K562 (cell line): Measurements from ENCODE around the gene EIF4G2. TPM values are rescaled to one million over a fixed set of nuclear protein-coding genes. Genes with fewer than 3 reads are reported as not detected.

Source experiments
- ATF2 ChIP-seq: sonication (generic); formaldehyde crosslinking; IDR thresholded peaks from 2 replicates; pipeline ENCODE4 v1.8.1; 2022; ENCODE audit warnings: missing genetic modification reagents
- BACH1 ChIP-seq: fragments of 200-800 bp; sonication (Bioruptor generic); IDR thresholded peaks from 2 replicates; pipeline ENCODE4 v1.6.1; 2016; ENCODE audit warnings: missing genetic modification characterization, missing compliant biosample characterization
- BDP1 ChIP-seq: IDR thresholded peaks from 3 replicates; pipeline ENCODE4 v1.6.1; 2011; ENCODE audit not compliant: insufficient read length, insufficient read depth
- CBFA2T3 ChIP-seq: fragments of 450-650 bp; IDR thresholded peaks from 2 replicates; pipeline ENCODE4 v1.6.1; 2017
- FOXJ3 ChIP-seq: sonication (generic); formaldehyde crosslinking; IDR thresholded peaks from 2 replicates; pipeline ENCODE4 v1.4.0; 2020; ENCODE audit warnings: mild to moderate bottlenecking, missing genetic modification reagents
- HDAC3 ChIP-seq: fragments of 450-650 bp; IDR thresholded peaks from 2 replicates; pipeline ENCODE4 v1.6.1; 2018; ENCODE audit warnings: borderline replicate concordance, mild to moderate bottlenecking, moderate library complexity; ENCODE audit not compliant: partially characterized antibody
- HMG20A ChIP-seq: fragments of 450-650 bp; formaldehyde crosslinking; conservative IDR thresholded peaks from 2 replicates; pipeline ENCODE4 v1.4.0; 2020; ENCODE audit warnings: mild to moderate bottlenecking, mixed read lengths
- KDM2B ChIP-seq: fragments of 250-450 bp; sonication (Bioruptor Pico); IDR thresholded peaks from 2 replicates; pipeline ENCODE4 v1.8.0; 2021; ENCODE audit warnings: mild to moderate bottlenecking, moderate library complexity
- KDM5B ChIP-seq: fragments of 200-600 bp; sonication (generic); IDR thresholded peaks from 2 replicates; pipeline ENCODE4 v1.6.1; 2012; ENCODE audit warnings: low read depth, mild to moderate bottlenecking, moderate library complexity, low read length, control low read depth, inconsistent platforms; ENCODE audit not compliant: insufficient replicate concordance
- MXI1 ChIP-seq: IDR thresholded peaks from 2 replicates; pipeline ENCODE4 v1.6.1; 2011; ENCODE audit warnings: low read depth, mild to moderate bottlenecking, improper control_type of control experiment, low read length
- MYNN ChIP-seq, 2 experiments: sonication (generic); formaldehyde crosslinking in 1 of 2; IDR thresholded peaks; 2 replicates each; pipeline versions ENCODE4 v1.5.0 to v1.6.1; 2016 to 2020; ENCODE audit warnings: antibody characterized with exemption in 1 of 2, missing genetic modification reagents in 1 of 2
- POLR2A ChIP-seq: fragments of 450-650 bp; conservative IDR thresholded peaks from 2 replicates; pipeline ENCODE4 v1.6.1; 2016
- POLR2B ChIP-seq: fragments of 450-650 bp; IDR thresholded peaks from 2 replicates; pipeline ENCODE4 v1.6.1; 2018; ENCODE audit warnings: low read depth; ENCODE audit not compliant: partially characterized antibody
- POLR3G ChIP-seq: IDR thresholded peaks from 2 replicates; pipeline ENCODE4 v1.6.1; 2011; ENCODE audit not compliant: insufficient read length, insufficient replicate concordance; ENCODE audit errors: extremely low read depth
- RBM22 ChIP-seq: fragments of 200-400 bp; formaldehyde crosslinking; IDR thresholded peaks from 2 replicates; pipeline ENCODE4 v1.6.1; 2018; ENCODE audit warnings: low read length, low read depth; ENCODE audit not compliant: poor library complexity, severe bottlenecking
- RBM34 ChIP-seq: fragments of 200-400 bp; formaldehyde crosslinking; IDR thresholded peaks from 2 replicates; pipeline ENCODE4 v1.6.1; 2018; ENCODE audit warnings: low read length, borderline replicate concordance; ENCODE audit not compliant: insufficient read depth
- RFX1 ChIP-seq: fragments of 450-650 bp; IDR thresholded peaks from 2 replicates; pipeline ENCODE4 v1.6.1; 2016; ENCODE audit warnings: mild to moderate bottlenecking, moderate library complexity
- RFX5 ChIP-seq: IDR thresholded peaks from 2 replicates; pipeline ENCODE4 v1.6.1; 2011; ENCODE audit warnings: low read depth, mild to moderate bottlenecking, improper control_type of control experiment, low read length
- SRSF1 ChIP-seq: fragments of 200-400 bp; formaldehyde crosslinking; IDR thresholded peaks from 2 replicates; pipeline ENCODE4 v1.6.1; 2017; ENCODE audit warnings: mild to moderate bottlenecking, low read depth, low read length, moderate library complexity
- TBL1XR1 ChIP-seq, 2 experiments: IDR thresholded peaks; 2 replicates each; pipeline ENCODE4 v1.6.1; 2012; ENCODE audit warnings: improper control_type of control experiment in 2 of 2, low read length in 2 of 2, mild to moderate bottlenecking in 1 of 2
- USF2 ChIP-seq: sonication (generic); formaldehyde crosslinking; IDR thresholded peaks from 2 replicates; pipeline ENCODE4 v1.5.0; 2020; ENCODE audit warnings: missing genetic modification reagents
- ZBED1 ChIP-seq: IDR thresholded peaks from 2 replicates; pipeline ENCODE4 v1.6.1; 2014
- ZNF133 ChIP-seq: fragments of 250-450 bp; sonication (Bioruptor Pico); IDR thresholded peaks from 2 replicates; pipeline ENCODE4 v1.4.0; 2020; ENCODE audit warnings: mild to moderate bottlenecking
- ZNF175 ChIP-seq: fragments of 200-800 bp; sonication (Bioruptor generic); IDR thresholded peaks from 2 replicates; pipeline ENCODE4 v1.6.1; 2016; ENCODE audit warnings: low read depth, mild to moderate bottlenecking, missing genetic modification characterization, missing compliant biosample characterization
- ZNF212 ChIP-seq: fragments of 450-650 bp; formaldehyde crosslinking; IDR thresholded peaks from 2 replicates; pipeline ENCODE4 v1.4.0; 2020; ENCODE audit warnings: mild to moderate bottlenecking
- ZNF75A ChIP-seq: fragments of 450-650 bp; formaldehyde crosslinking; IDR thresholded peaks from 2 replicates; pipeline ENCODE4 v1.4.0; 2020; ENCODE audit warnings: mild to moderate bottlenecking
- ZNF764 ChIP-seq: fragments of 250-450 bp; sonication (Bioruptor Pico); IDR thresholded peaks from 2 replicates; pipeline ENCODE4 v1.4.0; 2020; ENCODE audit warnings: low read depth, mild to moderate bottlenecking, moderate library complexity
- ZNF766 ChIP-seq: fragments of 200-800 bp; sonication (Bioruptor generic); conservative IDR thresholded peaks from 2 replicates; pipeline ENCODE4 v1.6.1; 2016; ENCODE audit warnings: missing genetic modification characterization, missing compliant biosample characterization
- ZNF77 ChIP-seq: fragments of 250-450 bp; sonication (Bioruptor Pico); IDR thresholded peaks from 2 replicates; pipeline ENCODE4 v1.5.0; 2020
- polyA plus RNA-seq, 8 experiments: library from polyadenylated mRNA; depleted of rRNA in 4 of 8; stranded (reverse) in 5 of 8; unstranded in 3 of 8; fragments of >200 nt; fragmentation: Nextera tagmentation in 2 of 8; fragmentation: Illumina TruSeq in 1 of 8; extraction: Ambion mirVana in 2 of 8; extraction: Trizol in 1 of 8; gene quantifications; 2 replicates each; pipeline versions ENCODE4 v1.2.1 to v1.2.3, GENCODE V29; 2011 to 2014; ENCODE audit warnings: inconsistent platforms in 1 of 8, missing spikeins in 1 of 8
- total RNA-seq, 7 experiments: library from RNA; depleted of rRNA in 6 of 7; stranded (reverse); fragments of >200 nt in 6 of 7; fragmentation: Illumina TruSeq in 2 of 7; extraction: Trizol in 2 of 7; gene quantifications; 2 replicates each; pipeline versions ENCODE4 v1.2.1 to v1.2.3, GENCODE V29; 2011 to 2021; ENCODE audit warnings: low replicate concordance in 1 of 7

Gene EIF4G2
- total and polyA plus RNA-seq, 9 of the 15 experiments (the other 6 are each of a cell fraction or from before 2014, with no cell fraction given) = 206 to 790 (median 646) TPM

- TF ChIP-seq BDP1 (no peak), TBL1XR1 (IDR thresholded peaks at IDR 0.05; ENCODE audit: low read length in 2 of 2) (no peak), ZNF77 (CRISPR knock-in tag) (no peak), ATF2 (no peak), ZBED1 (peak; percentile 68; the same call in 1 of the 2 replicates), MXI1 (peak; percentile 70; the same call in 1 of the 2 replicates), POLR3G (no peak), RFX1 (no peak), ZNF212 (CRISPR knock-in tag) (no peak), BACH1 (tag) (no peak), RFX5 (no peak), POLR2A (peak; percentile 93), USF2 (CRISPR knock-in tag) (no peak), HDAC3 (peak; percentile 49), HMG20A (CRISPR knock-in tag) (no peak), RBM22 (no peak), FOXJ3 (CRISPR knock-in tag) (no peak), SRSF1 (no peak), MYNN (IDR thresholded peaks at IDR 0.05) (no peak), MYNN (CRISPR knock-in tag; IDR thresholded peaks at IDR 0.05) (no peak), KDM2B (CRISPR knock-in tag) (no peak), POLR2B (peak; percentile 82), ZNF133 (CRISPR knock-in tag) (no peak), ZNF175 (CRISPR knock-in tag) (no peak), CBFA2T3 (peak; percentile 15; the same call in 1 of the 2 replicates), RBM34 (no peak), ZNF75A (CRISPR knock-in tag) (no peak), ZNF764 (no peak), ZNF766 (no peak; the same call in 1 of the 2 replicates), KDM5B (peak; percentile 94)
These were observed 57.7 kb downstream of the EIF4G2 start, which contains the start of gene CTR9 (continued) for GRCh38 chr11:10750838-10751580.
